Skeletal muscle cell (primary cell): Measurements from ENCODE around the gene ZNF148.
A peak's percentile ranks its signal among the peaks of the same experiment; 100 is the strongest.

Source experiments
- DNase-seq: peaks from one replicate; pipeline ENCODE4 v3.0.0-alpha.2; 2010; ENCODE audit warnings: low read depth
- H3K4me3 ChIP-seq: 2 replicates; pipeline ENCODE4 v1.5.1; 2011; ENCODE audit warnings: low read depth, mild to moderate bottlenecking, control low read depth, low read length, moderate library complexity

ZNF148 gene

DNA sequence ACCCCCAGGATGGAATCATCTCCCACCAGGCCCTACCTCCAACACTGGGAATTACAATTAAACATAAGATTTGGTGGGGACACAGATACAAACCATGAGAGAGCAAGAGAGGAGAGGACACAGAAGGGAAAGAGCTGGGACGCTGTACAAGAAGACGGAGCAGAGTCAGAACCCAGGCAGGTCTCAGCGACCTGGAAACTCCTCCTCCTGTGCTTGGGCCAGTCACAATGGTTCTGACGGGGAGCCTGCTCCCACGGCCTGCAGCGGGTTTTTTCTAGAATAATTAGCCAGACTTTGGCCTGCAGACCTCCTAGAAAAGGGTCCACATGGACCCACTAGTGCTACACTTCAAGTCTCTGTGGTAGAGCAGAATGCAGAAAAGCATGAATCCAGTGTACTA, 168.2 kb downstream of the ZNF148 start:
- H3K4me3 ChIP-seq, result no peak overlapping the region
- DNase-seq, result no peak

DNA sequence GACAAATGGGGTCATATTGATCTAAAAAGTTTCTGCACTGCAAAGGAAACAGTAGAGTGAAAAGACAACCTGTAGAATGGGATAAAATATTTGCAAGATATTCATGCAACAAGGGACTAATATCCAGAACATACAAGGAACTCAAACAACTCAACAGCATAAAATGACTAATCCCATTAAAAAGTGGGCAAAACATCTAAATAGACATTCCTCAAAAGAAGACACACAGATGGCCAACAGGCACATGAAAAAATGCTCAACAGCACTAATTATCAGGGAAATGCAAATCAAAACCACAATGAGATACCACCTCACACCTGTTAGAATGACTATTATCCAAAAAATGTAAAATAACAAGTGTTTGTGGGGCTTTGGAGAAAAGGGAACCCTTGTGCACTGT, 171.4 kb downstream of the ZNF148 start:
- no peak for DNase-seq
- no peak overlapping the region for H3K4me3 ChIP-seq

GRCh38 chr3:125202197-125202596, 172.9 kb downstream of the ZNF148 start:
- no peak for DNase-seq
- no peak overlapping the region for H3K4me3 ChIP-seq

GRCh38 chr3:125200731-125201139, 174.4 kb downstream of the ZNF148 start:
- DNase-seq, result no peak
- no peak overlapping the region for H3K4me3 ChIP-seq

DNA sequence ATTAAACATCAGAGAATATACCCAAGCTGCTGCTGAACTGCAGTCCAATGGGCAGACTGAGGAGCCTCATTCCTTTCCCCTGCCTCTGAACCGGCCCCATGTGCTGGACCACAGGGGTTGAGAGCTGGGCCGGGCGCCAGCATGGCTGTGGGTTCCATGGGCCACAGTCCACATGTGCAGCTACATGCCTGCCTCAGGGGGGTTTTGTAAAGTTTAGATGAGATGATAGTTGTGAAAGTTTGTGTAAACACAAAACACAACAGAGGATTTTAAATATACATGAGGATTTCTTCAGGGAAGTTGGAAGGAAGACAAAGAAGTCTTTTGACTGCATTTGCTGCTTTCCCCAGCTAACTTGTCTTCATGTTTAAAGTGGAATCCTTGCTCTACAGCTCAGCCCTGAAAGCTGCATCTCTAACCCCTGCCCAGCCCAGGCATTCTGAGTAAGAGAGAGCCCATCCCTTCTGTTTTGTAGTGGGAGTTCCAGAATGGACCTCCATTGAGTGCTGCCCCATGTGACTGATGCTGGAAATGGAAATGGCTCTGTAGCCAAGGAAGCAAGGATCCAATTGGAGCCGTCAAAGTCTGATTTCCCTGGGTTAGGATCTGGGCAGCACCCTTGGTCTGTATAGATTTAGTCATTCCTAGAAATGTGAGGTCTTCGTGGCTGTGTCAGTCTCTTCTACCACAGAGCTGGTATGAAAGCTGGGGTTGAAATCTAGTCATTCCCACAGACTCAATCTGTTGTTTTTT, 180.1 kb downstream of the ZNF148 start:
- no peak overlapping the region for H3K4me3 ChIP-seq
- peak; percentile 69 for DNase-seq

DNA sequence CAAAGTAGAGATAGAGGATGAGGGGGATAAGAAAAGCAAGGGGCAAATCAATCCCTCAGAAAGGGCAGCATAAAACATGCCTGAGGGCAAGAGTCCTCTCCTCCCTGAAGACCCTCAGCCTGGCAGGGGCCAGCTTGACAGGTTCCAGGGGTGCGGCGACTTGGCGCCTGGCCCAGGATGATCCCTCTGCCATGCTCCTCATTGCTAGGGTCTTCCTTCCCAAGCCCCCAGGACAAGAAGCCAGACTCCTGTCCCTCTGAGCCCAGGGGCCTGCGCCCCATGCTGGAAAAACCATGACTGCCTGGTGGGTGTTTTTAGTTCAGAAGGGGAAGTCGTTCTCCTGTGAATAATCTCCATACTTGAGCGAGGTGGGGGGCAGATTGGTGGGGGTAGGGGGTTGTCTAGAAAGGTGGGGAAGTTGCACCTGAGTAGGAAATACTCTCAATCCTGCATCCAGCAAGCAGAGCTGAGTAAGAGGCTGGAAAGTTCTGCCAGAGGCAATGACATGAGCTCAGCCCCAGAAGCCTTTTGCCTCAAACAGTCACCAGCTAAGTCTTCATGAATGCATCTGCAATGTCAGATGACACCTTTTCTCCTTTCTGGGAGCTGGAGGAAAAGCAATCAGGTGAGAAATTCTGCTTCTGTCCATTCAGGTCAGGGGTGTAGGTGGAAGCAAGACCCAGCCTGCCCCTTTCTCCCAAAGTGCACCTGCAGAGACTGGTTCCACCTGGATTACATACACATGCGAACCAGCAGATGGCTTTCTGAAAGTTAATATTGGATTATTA, 180.9 kb downstream of the ZNF148 start:
- no peak for DNase-seq
- no peak overlapping the region for H3K4me3 ChIP-seq

DNA sequence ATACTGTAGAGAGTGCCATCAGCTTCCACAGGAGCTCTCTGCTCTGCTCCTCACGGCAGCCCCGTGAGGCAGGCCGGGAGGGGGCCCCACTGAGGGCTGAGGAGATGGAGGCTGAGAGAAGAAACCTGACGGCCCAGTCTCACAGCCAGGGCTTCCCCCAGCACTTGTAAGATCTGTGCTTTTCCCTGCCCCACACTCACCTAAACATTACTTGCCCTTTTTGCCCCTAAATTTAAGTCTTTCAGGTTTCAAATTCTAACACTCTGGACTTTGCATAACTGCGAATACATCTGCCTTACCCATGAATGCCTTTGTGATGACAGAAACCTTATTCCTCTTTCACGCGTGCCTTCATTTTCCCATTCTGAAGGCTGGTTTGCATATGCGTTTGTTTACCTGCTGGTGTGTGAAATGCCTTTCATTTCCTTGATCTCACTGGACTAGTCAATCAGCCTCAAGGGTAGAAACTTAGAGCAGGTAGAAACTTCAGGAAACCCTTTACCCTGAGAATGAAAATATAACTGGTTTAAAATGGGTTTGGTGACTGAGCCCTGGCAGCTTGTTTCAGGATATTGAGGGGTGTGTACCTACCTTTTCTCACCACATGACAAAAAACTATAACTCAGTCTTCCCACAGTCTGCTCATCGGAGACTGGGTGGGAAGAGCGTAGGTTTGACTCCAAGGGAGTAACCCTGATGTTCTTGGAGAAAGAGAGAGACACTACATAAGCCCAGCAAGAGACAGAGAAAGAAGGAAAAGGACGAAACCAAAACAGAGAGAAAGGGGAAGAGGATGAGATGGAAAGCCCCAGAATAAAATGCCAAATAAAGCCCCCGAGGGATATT, 182.7 kb downstream of the ZNF148 start:
- no peak overlapping the region for H3K4me3 ChIP-seq
- no peak for DNase-seq

DNA sequence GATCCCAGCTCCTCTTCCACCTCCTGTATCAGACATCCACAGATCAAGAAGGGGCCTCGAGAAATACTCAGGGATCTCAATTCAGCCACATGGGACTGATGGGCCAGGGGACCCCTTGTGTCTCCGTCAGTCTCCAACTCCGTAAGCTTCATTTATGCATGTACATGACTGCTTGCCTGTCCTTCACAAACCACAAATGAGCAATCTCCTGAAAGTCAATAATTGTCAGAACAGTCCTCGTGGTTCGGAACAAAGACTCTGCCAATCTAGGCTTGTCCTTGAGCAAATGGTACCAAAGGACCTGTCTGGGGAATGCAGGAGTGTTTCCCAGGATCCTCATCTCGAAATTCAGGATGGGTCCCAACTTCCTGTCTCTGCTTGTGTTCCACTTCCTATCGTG, 183.4 kb downstream of the ZNF148 start:
- no peak for DNase-seq
- H3K4me3 ChIP-seq, result no peak overlapping the region

- no peak for DNase-seq
- no peak overlapping the region for H3K4me3 ChIP-seq
Measured at GRCh38 chr3:125191256-125191655, 183.9 kb downstream of the ZNF148 start.

- no peak for DNase-seq
Measured at GRCh38 chr3:125190786-125191185, 184.3 kb downstream of the ZNF148 start.

GRCh38 chr3:125189378-125190165, 185.6 kb downstream of the ZNF148 start:
- no peak overlapping the region for H3K4me3 ChIP-seq
- DNase-seq, result no peak

More at GRCh38 chr3:125190786-125191185, 184.3 kb downstream of the ZNF148 start:
- no peak overlapping the region for H3K4me3 ChIP-seq

DNA sequence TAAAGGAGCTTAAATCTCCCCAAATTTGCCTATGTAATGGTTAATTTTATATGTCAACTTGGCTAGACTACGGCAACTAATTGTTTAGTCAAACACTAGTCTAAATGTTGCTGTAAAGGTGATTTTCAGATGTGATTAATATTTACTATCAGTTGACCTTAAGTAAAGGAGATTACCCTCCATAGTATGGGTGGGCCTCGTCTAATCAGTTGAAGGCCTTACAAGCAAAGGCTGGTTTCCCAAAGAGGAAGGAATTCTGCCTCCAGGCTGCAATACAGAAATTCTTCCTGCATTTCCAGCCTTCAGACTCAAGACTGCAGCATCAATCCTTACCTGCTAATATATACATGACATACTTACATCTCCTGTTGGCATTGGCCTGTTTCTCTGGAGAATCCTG, 186.2 kb downstream of the ZNF148 start:
- DNase-seq, result no peak
- no peak overlapping the region for H3K4me3 ChIP-seq

- DNase-seq, result no peak
- H3K4me3 ChIP-seq, result no peak overlapping the region
Measured at GRCh38 chr3:125187599-125187910, 187.6 kb downstream of the ZNF148 start.

- no peak for DNase-seq
- no peak overlapping the region for H3K4me3 ChIP-seq
Measured at GRCh38 chr3:125186800-125187598, 188.1 kb downstream of the ZNF148 start.

DNA sequence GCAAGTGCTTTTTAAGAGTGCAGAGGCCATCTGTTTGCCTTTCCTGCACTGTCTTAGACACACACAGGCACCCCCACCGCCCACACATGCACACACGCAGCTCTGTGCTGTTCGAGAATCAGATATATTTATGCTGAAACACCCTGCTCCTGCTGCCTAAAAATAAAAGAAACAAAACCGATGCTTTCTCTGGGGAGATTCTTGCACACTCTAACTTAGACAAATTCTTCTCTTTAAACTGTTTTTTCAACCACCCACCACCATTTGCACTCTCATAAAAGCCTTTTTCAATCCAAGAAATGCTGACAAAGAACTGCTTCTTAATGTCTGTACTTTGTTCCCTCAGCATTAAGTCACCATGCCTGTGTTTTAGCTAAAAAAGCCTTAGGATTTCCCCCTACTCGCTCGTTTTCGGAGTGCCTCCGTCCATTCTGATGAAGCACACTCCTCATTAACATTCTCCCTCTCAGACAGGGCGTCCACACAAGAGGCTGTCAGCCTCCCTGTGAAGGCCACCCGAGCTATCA, 188.8 kb downstream of the ZNF148 start:
- H3K4me3 ChIP-seq, result no peak overlapping the region
- peak; percentile 40 for DNase-seq

- no peak overlapping the region for H3K4me3 ChIP-seq
- DNase-seq, result no peak
Measured at GRCh38 chr3:125185805-125186204, 189.3 kb downstream of the ZNF148 start.

- DNase-seq, result no peak
- H3K4me3 ChIP-seq, result no peak overlapping the region
Measured at GRCh38 chr3:125179884-125180240, 195.3 kb downstream of the ZNF148 start.

GRCh38 chr3:125179143-125179883, 195.8 kb downstream of the ZNF148 start:
- H3K4me3 ChIP-seq, result no peak overlapping the region
- DNase-seq, result no peak
